Activated CD8-positive, alpha-beta T cell treated with anti-CD3 and anti-CD28 coated beads for 36 hours (primary cell): ENCODE measurements around the gene CCDC174. TPM values are rescaled to one million over a fixed set of nuclear protein-coding genes. Genes with fewer than 3 reads are reported as not detected.

Experiments
- ATAC-seq: fragments of 200-7000 bp; cut with Tn5 transposase; one replicate; pipeline ENCODE4 v1.10.0; 2021; ENCODE audit warnings: mild to moderate bottlenecking, moderate library complexity
- CTCF ChIA-PET: fragments of 350-600 bp; sonication (Branson Sonifier 250); formaldehyde crosslinking; loops from one replicate; lab custom pipeline; 2021; ENCODE audit warnings: antibody characterized with exemption; lab: Charles Lee
- POLR2A ChIA-PET: fragments of 350-600 bp; sonication (Branson Sonifier 250); formaldehyde crosslinking; loops from one replicate; lab custom pipeline; 2021; ENCODE audit warnings: antibody characterized with exemption; lab: Charles Lee
- DNase-seq: peaks from one replicate; pipeline ENCODE4 v3.0.0-alpha.2; 2020
- H3K27ac Mint-ChIP-seq: one replicate; pipeline ENCODE4 v1.8.0; 2021; ENCODE audit warnings: mild to moderate bottlenecking, mixed read lengths
- H3K27me3 Mint-ChIP-seq: one replicate; pipeline ENCODE4 v1.8.0; 2021; ENCODE audit warnings: mixed read lengths
- H3K36me3 Mint-ChIP-seq: one replicate; pipeline ENCODE4 v1.8.0; 2021; ENCODE audit warnings: low read depth, mixed read lengths
- H3K4me1 Mint-ChIP-seq: one replicate; pipeline ENCODE4 v1.8.0; 2021; ENCODE audit warnings: low read depth, mixed read lengths
- H3K4me3 Mint-ChIP-seq: one replicate; pipeline ENCODE4 v1.8.0; 2021; ENCODE audit warnings: mild to moderate bottlenecking, moderate library complexity, mixed read lengths
- H3K9me3 Mint-ChIP-seq: one replicate; pipeline ENCODE4 v1.8.0; 2021; ENCODE audit warnings: mixed read lengths
- CTCF ChIP-seq: fragments of 200-600 bp; IDR thresholded peaks from one replicate; pipeline ENCODE4 v1.8.0; 2022; ENCODE audit warnings: antibody characterized with exemption, mild to moderate bottlenecking
- intact Hi-C: fragments of 100-400 bp; cut with micrococcal nuclease; formaldehyde crosslinking; loops from one replicate; pipeline ENCODE4 v1.10.0; 2022
- total RNA-seq, 2 experiments: library from RNA; stranded (reverse); gene quantifications; one replicate each; pipeline ENCODE4 v1.2.3, GENCODE V29; 2021

The CCDC174 gene
- total RNA-seq, 2 experiments from 2014 or later = 14.2 to 16.2 TPM

- Mint-ChIP-seq H3K4me3 (no peak overlapping the region), H3K9me3 (peaks cover 6% of the 10 kb centered on the region), H3K4me1 (no peaks in the 10 kb centered on the region), H3K27me3 (peaks cover 4% of the 10 kb centered on the region), H3K36me3 (peaks cover 4% of the 10 kb centered on the region), H3K27ac (no peak overlapping the region)
- CTCF ChIA-PET = no interaction called here
- POLR2A ChIA-PET = no interaction called here
- ATAC-seq = no peak
- TF ChIP-seq CTCF = no peak
- DNase-seq = no peak
- intact Hi-C loops = no loop called here
Measured at GRCh38 chr3:14716591-14716990, 65.0 kb downstream of the CCDC174 start.

GRCh38 chr3:14717307-14717706 is 65.7 kb downstream of the CCDC174 start:
- no peak for DNase-seq
- Mint-ChIP-seq H3K4me1 (no peaks in the 10 kb centered on the region), H3K36me3 (no peaks in the 10 kb centered on the region), H3K4me3 (no peak overlapping the region), H3K9me3 (peaks cover 4% of the 10 kb centered on the region), H3K27me3 (peaks cover 4% of the 10 kb centered on the region), H3K27ac (no peak overlapping the region)
- ChIA-PET POLR2A (no interaction called here), CTCF (no interaction called here)
- TF ChIP-seq CTCF = no peak
- intact Hi-C loops = no loop called here
- no peak for ATAC-seq

- ChIA-PET CTCF (no interaction called here), POLR2A (no interaction called here)
- Mint-ChIP-seq H3K9me3 (no peaks in the 10 kb centered on the region), H3K27ac (no peak overlapping the region), H3K4me1 (no peaks in the 10 kb centered on the region), H3K4me3 (no peak overlapping the region), H3K36me3 (no peaks in the 10 kb centered on the region), H3K27me3 (peaks cover 4% of the 10 kb centered on the region)
- DNase-seq (no peak), ATAC-seq (no peak)
- intact Hi-C loops = no loop called here
- TF ChIP-seq CTCF = no peak
Measured at GRCh38 chr3:14718539-14718938, 67.0 kb downstream of the CCDC174 start.

GRCh38 chr3:14719006-14719405 is 67.4 kb downstream of the CCDC174 start:
- no peaks in the 10 kb centered on the region for H3K4me1 Mint-ChIP-seq
- DNase-seq (no peak), ATAC-seq (no peak)
- ChIA-PET POLR2A (no interaction called here), CTCF (no interaction called here)
- no peak overlapping the region for H3K4me3 Mint-ChIP-seq
- peaks cover 4% of the 10 kb centered on the region for H3K27me3 Mint-ChIP-seq
- H3K27ac Mint-ChIP-seq = no peak overlapping the region
- H3K9me3 Mint-ChIP-seq = no peaks in the 10 kb centered on the region
- TF ChIP-seq CTCF = no peak
- H3K36me3 Mint-ChIP-seq = no peaks in the 10 kb centered on the region
- intact Hi-C loops = no loop called here

- intact Hi-C loops = no loop called here
- Mint-ChIP-seq H3K27me3 (peaks cover 4% of the 10 kb centered on the region), H3K9me3 (no peaks in the 10 kb centered on the region), H3K4me3 (no peak overlapping the region), H3K4me1 (no peaks in the 10 kb centered on the region), H3K27ac (no peak overlapping the region), H3K36me3 (no peaks in the 10 kb centered on the region)
- no peak for ATAC-seq
- no peak for TF ChIP-seq CTCF
- POLR2A ChIA-PET = no interaction called here
- CTCF ChIA-PET = no interaction called here
- DNase-seq = no peak
Measured at GRCh38 chr3:14721126-14721864, 69.7 kb downstream of the CCDC174 start.

Other genes starting within 250 kb of the CCDC174 start
- 10 to 100 TPM; 43.4 to 48.8 TPM for gene SLC6A6, start 249.2 kb upstream of the CCDC174 start, total RNA-seq
- gene GRIP2, start 111.4 kb upstream of the CCDC174 start, total RNA-seq = not detected
- under 1 TPM; 0.20 to 0.23 TPM for gene C3orf20, start 23.4 kb downstream of the CCDC174 start, total RNA-seq
- gene FGD5, start 167.2 kb downstream of the CCDC174 start, total RNA-seq = not detected